Astrocyte (in vitro differentiated cells and primary cell): ENCODE measurements around the gene PACRGL.

ENCODE experiments used
- EZH2 ChIP-seq: IDR thresholded peaks from 2 replicates; pipeline ENCODE4 v1.6.1; 2012; ENCODE audit warnings: mild to moderate bottlenecking, low read length, inconsistent platforms; ENCODE audit not compliant: insufficient read depth
- TF ChIP-seq, protein P1 (sequence below): IDR thresholded peaks from 2 replicates; pipeline ENCODE4 v1.5.1; 2011; ENCODE audit warnings: low read depth, mild to moderate bottlenecking, inconsistent platforms, low read length, moderate library complexity; ENCODE audit not compliant: insufficient read depth

DNA sequence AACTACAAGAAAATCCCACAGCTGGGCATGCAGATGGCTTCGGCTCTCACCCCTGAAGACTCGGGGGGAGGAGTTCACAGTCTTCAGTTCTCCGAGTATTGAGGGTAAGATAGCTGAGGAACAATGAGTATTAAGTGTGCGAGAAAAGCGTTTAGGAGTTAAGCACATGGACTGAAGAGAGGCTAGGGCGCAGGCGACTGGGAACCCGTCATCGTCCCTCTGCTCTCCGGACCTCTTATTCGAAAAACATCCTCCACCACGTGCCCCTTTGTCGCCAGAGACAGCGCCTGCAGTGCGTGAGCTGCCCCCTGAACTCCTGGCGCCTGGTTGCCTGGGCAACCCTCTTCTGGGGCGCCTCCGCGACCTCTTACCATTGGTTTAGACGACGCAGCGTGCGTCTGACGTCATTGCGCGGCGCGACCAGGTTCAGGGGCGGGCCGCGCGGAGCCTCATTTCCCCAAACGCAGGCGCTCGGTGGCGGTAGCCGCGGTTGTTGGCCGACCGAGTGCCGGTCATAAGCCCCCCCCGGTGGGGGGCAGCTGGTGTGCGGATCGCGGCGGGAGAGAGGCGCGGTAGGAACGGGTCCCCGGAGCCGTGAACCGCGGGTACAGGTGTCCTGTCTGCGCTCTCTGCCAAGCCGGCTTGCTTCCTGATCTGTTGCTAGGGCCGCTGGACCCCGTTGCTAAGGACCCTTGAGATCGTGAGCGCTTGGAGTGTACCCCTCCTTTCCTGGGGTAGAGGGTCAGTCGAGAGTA is at the start of gene PACRGL:
- TF ChIP-seq EZH2: no peak
- TF ChIP-seq, protein P1, sequence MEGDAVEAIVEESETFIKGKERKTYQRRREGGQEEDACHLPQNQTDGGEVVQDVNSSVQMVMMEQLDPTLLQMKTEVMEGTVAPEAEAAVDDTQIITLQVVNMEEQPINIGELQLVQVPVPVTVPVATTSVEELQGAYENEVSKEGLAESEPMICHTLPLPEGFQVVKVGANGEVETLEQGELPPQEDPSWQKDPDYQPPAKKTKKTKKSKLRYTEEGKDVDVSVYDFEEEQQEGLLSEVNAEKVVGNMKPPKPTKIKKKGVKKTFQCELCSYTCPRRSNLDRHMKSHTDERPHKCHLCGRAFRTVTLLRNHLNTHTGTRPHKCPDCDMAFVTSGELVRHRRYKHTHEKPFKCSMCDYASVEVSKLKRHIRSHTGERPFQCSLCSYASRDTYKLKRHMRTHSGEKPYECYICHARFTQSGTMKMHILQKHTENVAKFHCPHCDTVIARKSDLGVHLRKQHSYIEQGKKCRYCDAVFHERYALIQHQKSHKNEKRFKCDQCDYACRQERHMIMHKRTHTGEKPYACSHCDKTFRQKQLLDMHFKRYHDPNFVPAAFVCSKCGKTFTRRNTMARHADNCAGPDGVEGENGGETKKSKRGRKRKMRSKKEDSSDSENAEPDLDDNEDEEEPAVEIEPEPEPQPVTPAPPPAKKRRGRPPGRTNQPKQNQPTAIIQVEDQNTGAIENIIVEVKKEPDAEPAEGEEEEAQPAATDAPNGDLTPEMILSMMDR: no peak
